Raji (cell line): ENCODE results near the gene CCNG2.

Experiments used
- POLR2A ChIP-seq: IDR thresholded peaks from 2 replicates; pipeline ENCODE4 v1.6.1; 2011; ENCODE audit warnings: low read depth, low read length, control low read depth; ENCODE audit not compliant: insufficient read depth

The CCNG2 gene, protein sequence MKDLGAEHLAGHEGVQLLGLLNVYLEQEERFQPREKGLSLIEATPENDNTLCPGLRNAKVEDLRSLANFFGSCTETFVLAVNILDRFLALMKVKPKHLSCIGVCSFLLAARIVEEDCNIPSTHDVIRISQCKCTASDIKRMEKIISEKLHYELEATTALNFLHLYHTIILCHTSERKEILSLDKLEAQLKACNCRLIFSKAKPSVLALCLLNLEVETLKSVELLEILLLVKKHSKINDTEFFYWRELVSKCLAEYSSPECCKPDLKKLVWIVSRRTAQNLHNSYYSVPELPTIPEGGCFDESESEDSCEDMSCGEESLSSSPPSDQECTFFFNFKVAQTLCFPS

GRCh38 chr4:77156912-77157858 is at the start of gene CCNG2:
Gene CCNG2, plus strand, starts transcription at chr4:77157207. Its CDS starts 1,326 bp downstream, at chr4:77158533.
- TF ChIP-seq POLR2A, result peak; percentile 65

DNA sequence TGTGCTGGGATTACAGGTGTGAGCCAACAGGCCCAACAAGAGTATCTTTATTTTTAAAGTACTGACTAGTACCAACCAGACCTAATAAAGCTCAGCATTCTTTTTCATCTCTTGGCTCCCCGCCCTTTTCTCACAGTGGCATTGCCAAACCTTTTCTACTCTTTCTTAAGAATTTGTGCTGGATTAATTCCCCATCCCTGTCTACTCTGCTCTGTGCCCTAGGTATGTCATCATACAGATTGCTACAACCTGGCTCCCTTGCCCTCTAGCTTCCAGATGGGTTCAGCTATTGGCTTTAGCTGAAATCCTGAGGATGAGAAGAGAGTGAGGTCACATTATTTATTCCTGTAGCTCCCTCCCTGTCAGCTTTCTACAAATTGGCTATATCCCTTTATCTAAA is 46.3 kb upstream of the CCNG2 start:
- TF ChIP-seq POLR2A, result no peak

DNA sequence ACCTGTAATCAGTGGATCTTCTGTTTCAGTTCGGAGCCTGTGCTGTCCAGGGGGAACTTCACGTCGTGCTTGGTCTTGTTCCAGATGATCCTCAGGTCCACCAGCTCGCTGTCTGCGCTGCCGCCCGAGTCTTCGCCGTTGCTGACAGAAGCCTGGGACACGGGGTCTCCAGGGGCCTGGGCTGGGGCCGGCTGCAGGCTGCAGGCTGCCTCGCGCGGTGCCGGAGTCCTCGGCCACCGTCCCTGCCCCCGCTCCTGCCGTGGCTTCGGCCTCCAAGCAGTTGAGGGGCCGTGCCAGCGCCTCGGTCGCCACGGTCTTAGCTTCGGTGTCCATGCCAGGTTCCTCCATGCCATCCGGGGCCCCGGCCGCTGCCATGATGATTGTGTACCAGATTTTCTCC is 43.9 kb upstream of the CCNG2 start:
- TF ChIP-seq POLR2A, result no peak

- TF ChIP-seq POLR2A, result no peak
Measured at GRCh38 chr4:77117721-77118120, 39.3 kb upstream of the CCNG2 start.

DNA sequence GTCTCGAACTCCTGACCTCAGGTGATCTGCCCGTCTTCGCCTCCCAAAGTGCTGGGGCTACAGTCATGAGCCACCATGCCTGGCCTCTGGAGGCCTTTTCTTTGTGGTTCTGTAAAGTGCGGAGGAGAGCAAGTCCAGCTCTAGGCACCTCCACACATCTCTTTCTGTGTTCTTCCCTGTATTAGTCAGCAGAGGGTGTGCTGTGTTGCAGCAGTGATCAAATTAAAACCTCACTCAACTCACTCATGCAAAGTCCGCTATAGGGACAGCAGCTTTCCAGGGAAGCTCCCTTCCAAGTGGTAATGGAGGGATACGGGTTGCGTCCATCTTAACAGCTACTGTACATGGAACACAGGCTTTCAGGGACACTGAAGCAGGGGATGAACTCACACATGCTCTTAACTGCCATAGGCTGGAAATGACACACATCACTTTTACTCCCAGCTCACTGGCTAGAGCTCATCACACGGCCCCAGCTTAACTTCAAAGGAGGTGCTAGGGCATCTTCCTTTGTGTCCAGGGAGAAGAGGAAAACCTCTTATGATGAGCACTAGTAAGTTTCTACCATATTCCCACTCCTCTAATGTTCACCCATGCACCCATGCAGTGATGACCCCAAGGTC is 36.0 kb upstream of the CCNG2 start:
- no peak for TF ChIP-seq POLR2A

DNA sequence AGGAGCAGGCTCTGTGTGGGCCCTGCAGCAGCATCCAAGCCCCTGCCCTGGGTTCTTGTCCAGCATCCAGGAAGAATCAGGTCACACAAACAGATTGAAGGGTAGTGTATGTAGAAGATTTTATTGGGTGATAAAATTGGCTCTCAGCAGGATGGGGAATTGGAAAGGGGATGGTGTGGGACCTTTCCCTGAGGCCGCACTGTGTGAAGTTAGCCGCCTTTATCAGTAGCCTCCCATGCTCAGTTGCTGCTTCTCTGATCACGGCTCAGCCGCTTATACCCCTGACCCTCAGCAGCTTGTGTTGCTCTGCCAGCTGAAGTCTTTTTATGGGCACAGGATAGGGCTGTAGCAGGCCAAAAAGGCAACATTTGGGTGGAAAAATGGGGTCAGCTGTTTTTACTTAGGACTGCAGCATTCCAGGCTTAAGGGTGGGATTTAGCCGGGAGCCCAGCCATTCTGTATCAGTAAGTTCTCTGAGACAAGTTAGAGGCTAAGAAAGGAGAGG is 35.2 kb upstream of the CCNG2 start:
- TF ChIP-seq POLR2A, result no peak

GRCh38 chr4:77122656-77123055 is 34.4 kb upstream of the CCNG2 start:
- no peak for TF ChIP-seq POLR2A

GRCh38 chr4:77123411-77123810 is 33.6 kb upstream of the CCNG2 start:
- TF ChIP-seq POLR2A, result no peak

DNA sequence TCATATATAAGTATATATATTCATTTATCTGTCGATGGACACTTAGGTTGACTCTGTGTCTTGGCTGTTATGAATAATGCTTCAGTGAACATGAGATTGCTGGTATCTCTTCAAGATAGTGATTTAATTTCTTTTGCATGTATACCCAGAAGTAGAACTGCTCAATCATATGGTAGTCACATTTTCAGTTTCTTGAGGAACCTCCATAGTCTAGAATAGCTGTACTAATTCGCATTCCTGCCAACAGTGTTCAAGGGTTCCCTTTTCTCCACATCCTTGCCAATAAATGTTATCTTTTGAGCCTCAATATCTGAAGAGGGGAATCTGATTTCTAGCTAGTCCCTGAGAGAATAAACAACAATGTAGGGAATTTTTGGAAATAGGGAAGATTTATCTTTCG is 32.4 kb upstream of the CCNG2 start:
- TF ChIP-seq POLR2A, result no peak

GRCh38 chr4:77125961-77126360 is 31.0 kb upstream of the CCNG2 start:
- no peak for TF ChIP-seq POLR2A

GRCh38 chr4:77126809-77127208 is 30.2 kb upstream of the CCNG2 start:
- TF ChIP-seq POLR2A, result no peak

DNA sequence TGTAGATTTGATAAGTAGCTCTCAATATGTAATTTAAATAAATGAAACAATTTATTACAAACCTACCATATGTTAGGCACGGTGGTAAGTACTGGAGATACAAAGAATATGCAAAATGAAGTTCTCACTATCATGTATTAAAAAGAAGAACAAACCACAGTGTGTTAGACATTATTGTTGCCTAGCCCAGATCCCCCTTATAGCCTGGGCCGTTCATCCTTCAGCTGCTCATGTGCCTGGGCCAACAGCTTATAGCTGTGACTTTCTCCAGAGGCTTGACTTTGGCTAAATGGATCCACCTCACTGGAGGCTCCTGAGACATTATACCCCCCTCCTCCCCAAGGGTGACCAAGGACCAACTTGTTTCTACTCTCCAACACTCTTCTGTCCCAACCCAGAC is 29.8 kb upstream of the CCNG2 start:
- peak; percentile 38; the same call in 1 of the 2 replicates for TF ChIP-seq POLR2A

- no peak for TF ChIP-seq POLR2A
Measured at GRCh38 chr4:77127837-77128621, 29.0 kb upstream of the CCNG2 start.

GRCh38 chr4:77132652-77133312 is 24.2 kb upstream of the CCNG2 start:
- no peak for TF ChIP-seq POLR2A
